Mesodermal cell (in vitro differentiated cells): Measurements from ENCODE around the gene JMJD7.

Experiments
- H3K27ac ChIP-seq: 2 replicates; pipeline ENCODE4 v1.7.0; 2013; ENCODE audit warnings: mild to moderate bottlenecking, low read depth, low read length, moderate library complexity; ENCODE audit not compliant: severe bottlenecking
- H3K36me3 ChIP-seq: 2 replicates; pipeline ENCODE4 v1.7.1; 2013; ENCODE audit warnings: mild to moderate bottlenecking, low read length, moderate library complexity; ENCODE audit not compliant: control insufficient read depth, insufficient read depth
- H3K4me1 ChIP-seq: one replicate; pipeline ENCODE4 v1.7.1; 2013; ENCODE audit warnings: mild to moderate bottlenecking, low read length; ENCODE audit not compliant: insufficient read depth, control insufficient read depth, poor library complexity, severe bottlenecking
- H3K4me3 ChIP-seq: 2 replicates; pipeline ENCODE4 v1.7.0; 2013; ENCODE audit warnings: low read length, control low read depth, mild to moderate bottlenecking; ENCODE audit not compliant: insufficient read depth, poor library complexity, severe bottlenecking; ENCODE audit errors: extremely low read depth
- H3K9me3 ChIP-seq: 2 replicates; pipeline ENCODE4 v1.7.1; 2013; ENCODE audit warnings: mild to moderate bottlenecking, low read length, moderate library complexity; ENCODE audit not compliant: control insufficient read depth
- WGBS, 2 experiments: methylation state at CpG; one replicate each; pipeline ENCODE4 v1.1.5; 2013; ENCODE audit warnings: missing lambda C conversion rate in 2 of 2; ENCODE audit not compliant: insufficient coverage in 2 of 2; 5-methylcytosine and 5-hydroxymethylcytosine counted together

The JMJD7 gene

DNA sequence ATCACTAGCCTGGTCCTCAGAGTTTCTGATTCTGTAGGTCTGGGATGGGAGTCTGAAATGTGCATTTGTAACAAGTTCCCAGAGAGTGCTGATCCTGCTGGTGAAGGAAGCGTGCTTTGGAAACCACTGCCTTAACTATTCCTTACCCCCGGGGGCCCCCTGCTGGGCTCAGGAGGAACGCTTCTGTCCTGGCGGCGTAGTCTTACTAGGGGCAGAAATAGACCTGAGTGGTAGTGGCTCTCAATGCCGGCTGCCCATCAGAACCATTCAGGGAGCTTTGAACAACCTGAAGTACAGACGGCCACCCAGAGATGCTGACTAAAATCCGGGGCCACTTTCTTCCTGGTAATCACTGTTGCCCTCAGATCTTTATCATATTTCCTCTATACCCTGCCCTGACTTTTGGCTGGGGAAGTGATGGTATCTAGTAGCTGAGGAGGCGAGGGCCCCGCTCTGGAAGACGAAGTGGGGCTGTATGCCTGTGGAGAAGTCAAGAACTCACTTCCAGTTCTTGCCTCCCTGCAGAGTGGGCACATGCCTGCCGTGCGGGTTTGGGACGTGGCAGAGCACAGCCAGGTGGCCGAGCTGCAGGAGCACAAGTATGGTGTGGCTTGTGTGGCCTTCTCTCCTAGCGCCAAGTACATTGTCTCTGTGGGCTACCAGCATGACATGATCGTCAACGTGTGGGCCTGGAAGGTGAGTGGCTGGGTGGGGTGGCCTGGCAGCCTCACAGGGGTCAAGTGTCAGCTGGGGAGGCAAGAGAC, 16.3 kb upstream of the JMJD7 start:
- Histone ChIP-seq H3K4me1 (peaks cover 14% of the 10 kb centered on the region), H3K36me3 (peaks cover 34% of the 10 kb centered on the region), H3K27ac (no peak overlapping the region), H3K9me3 (no peaks in the 10 kb centered on the region), H3K4me3 (no peak overlapping the region)
- WGBS, 2 experiments: 65 to 76% methylated on average over 12 to 15 of the region's 18 CpGs

- H3K27ac ChIP-seq: no peak overlapping the region
- H3K4me1 ChIP-seq: peaks cover 14% of the 10 kb centered on the region
- 88 to 96% methylated on average over 10 to 11 of the region's 11 CpGs for WGBS, 2 experiments
- H3K36me3 ChIP-seq: peaks cover 45% of the 10 kb centered on the region
- no peaks in the 10 kb centered on the region for H3K9me3 ChIP-seq
- no peak overlapping the region for H3K4me3 ChIP-seq
Observed at GRCh38 chr15:41812820-41813375, 15.0 kb upstream of the JMJD7 start.

GRCh38 chr15:41813426-41813825, 14.5 kb upstream of the JMJD7 start:
- Histone ChIP-seq H3K36me3 (peaks cover 50% of the 10 kb centered on the region), H3K9me3 (no peaks in the 10 kb centered on the region), H3K4me3 (no peak overlapping the region), H3K4me1 (peaks cover 14% of the 10 kb centered on the region), H3K27ac (no peak overlapping the region)
- 80 to 92% methylated on average over 3 to 8 of the region's 8 CpGs for WGBS, 2 experiments

- 93 to 96% methylated on average over 3 to 5 of the region's 5 CpGs for WGBS, 2 experiments
- Histone ChIP-seq H3K27ac (no peak overlapping the region), H3K4me3 (no peak overlapping the region), H3K4me1 (peaks cover 6% of the 10 kb centered on the region), H3K9me3 (no peaks in the 10 kb centered on the region), H3K36me3 (peaks cover 58% of the 10 kb centered on the region)
Observed at GRCh38 chr15:41814534-41814933, 13.4 kb upstream of the JMJD7 start.

- H3K36me3 ChIP-seq: peaks cover 75% of the 10 kb centered on the region
- no peak overlapping the region for H3K4me3 ChIP-seq
- no peak overlapping the region for H3K27ac ChIP-seq
- WGBS, 2 experiments: 95 to 97% methylated on average over 8 of the region's 9 CpGs
- no peaks in the 10 kb centered on the region for H3K9me3 ChIP-seq
- H3K4me1 ChIP-seq: no peaks in the 10 kb centered on the region
Observed at GRCh38 chr15:41816788-41817187, 11.1 kb upstream of the JMJD7 start.

- H3K4me3 ChIP-seq: no peak overlapping the region
- no peaks in the 10 kb centered on the region for H3K4me1 ChIP-seq
- WGBS, 2 experiments: 92 to 95% methylated on average over 11 to 14 of the region's 14 CpGs
- H3K36me3 ChIP-seq: peaks cover 76% of the 10 kb centered on the region
- no peak overlapping the region for H3K27ac ChIP-seq
- H3K9me3 ChIP-seq: no peaks in the 10 kb centered on the region
Observed at GRCh38 chr15:41817327-41817726, 10.6 kb upstream of the JMJD7 start.

DNA sequence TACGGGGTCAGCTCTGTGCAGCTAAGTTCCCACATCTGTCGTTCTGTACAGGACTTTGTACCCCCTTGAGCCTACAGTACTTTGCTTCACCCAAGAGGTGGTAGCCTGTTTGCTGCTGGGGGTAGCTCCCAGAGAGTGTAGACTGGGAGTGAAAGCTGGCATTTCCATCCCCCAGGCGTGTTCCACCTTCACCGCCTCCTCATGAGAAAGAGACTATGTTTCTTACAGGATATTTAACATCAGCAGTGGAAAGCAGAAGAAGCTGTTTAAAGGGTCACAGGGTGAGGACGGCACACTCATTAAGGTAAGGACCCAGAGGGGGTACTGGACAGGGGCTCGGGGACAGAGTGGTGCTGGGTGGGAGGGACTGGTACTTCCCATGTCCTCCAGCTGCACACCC, 10.1 kb upstream of the JMJD7 start:
- Histone ChIP-seq H3K4me3 (no peak overlapping the region), H3K36me3 (peaks cover 75% of the 10 kb centered on the region)
- WGBS, 2 experiments: 93 to 100% methylated on average over 3 to 5 of the region's 6 CpGs

DNA sequence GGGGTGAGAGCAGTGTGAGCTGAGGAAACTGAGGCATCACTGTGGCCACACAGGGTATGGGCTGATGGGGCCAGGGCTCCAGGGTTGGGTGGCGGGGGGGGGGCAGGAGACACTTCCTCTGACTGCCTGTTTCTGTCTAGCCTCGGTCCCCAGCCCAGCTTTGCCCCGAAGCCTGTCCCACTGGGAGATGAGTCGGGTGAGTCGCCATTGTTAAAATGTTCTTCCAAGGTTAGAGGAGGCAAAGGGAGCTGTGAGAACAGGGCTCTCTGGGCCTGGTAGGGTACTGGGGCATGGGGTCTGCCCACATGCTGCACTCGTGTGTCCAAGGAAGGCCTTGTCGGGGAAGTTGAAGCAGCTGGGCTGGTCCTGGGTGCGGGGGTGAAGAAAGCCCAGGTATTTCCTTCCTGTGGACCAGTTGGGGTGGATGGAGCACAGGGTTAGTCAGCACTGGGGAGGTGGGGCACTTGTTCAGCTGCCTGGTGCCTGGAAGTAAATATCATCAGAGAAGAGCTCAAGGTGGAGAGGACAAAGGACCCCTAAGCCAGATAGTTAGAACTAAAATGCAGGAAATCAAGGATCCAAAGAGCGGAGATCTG, 8.3 kb upstream of the JMJD7 start:
- Histone ChIP-seq H3K9me3 (no peaks in the 10 kb centered on the region), H3K4me3 (no peak overlapping the region), H3K36me3 (peaks cover 76% of the 10 kb centered on the region), H3K27ac (no peak overlapping the region), H3K4me1 (no peaks in the 10 kb centered on the region)
- 90 to 91% methylated on average over 5 to 9 of the region's 9 CpGs for WGBS, 2 experiments

More for the DNA sequence above, 10.1 kb upstream of the JMJD7 start:
- Histone ChIP-seq H3K9me3 (no peaks in the 10 kb centered on the region), H3K27ac (no peak overlapping the region), H3K4me1 (no peaks in the 10 kb centered on the region)

DNA sequence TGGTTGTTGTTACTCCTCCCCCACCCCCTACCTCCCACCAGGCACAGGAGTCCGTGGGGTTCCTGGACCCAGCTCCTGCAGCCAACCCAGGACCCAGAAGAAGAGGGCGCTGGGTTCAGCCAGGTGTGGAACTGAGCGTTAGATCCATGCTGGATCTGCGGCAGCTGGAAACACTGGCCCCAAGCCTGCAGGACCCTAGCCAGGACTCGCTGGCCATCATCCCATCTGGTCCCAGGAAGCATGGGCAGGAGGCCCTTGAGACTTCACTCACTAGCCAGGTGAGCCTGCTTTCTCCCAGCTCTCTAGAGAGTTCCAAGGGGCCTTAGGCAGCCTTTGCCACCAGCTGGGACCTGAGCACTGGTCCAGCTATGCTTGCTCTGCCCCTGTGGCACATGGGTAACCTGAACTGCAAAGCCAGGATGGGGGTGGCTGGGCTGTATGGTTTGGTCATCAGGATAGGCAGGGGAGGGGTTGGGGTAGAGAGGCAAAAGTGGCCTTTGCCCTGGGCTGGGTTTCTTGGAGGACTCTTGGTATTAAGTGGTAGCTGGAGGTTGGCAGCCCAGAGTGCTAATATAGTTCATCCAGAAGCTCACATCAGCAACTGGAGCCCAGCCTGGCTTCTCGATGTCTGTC, 7.0 kb upstream of the JMJD7 start:
- Histone ChIP-seq H3K4me3 (no peak overlapping the region), H3K4me1 (no peaks in the 10 kb centered on the region), H3K27ac (no peak overlapping the region), H3K36me3 (peaks cover 75% of the 10 kb centered on the region), H3K9me3 (no peaks in the 10 kb centered on the region)
- WGBS, 2 experiments: 96 to 97% methylated on average over 4 to 6 of the region's 6 CpGs

- Histone ChIP-seq H3K9me3 (no peaks in the 10 kb centered on the region), H3K4me1 (no peaks in the 10 kb centered on the region), H3K36me3 (peaks cover 81% of the 10 kb centered on the region), H3K27ac (no peak overlapping the region), H3K4me3 (no peak overlapping the region)
- WGBS, 2 experiments: 70 to 100% methylated on average over 1 of the region's 4 CpGs
Observed at GRCh38 chr15:41821831-41822230, 6.1 kb upstream of the JMJD7 start.
